HuH-7.5 (cell line): ENCODE results near the gene ZDHHC6.
"Not testable (repeated sequence)": the region's sequence is repeated elsewhere in the genome, so short reads cannot be mapped to it uniquely, and the experiment has no call there.

Experiments
- DNase-seq: peaks from one replicate; pipeline ENCODE4 v3.0.0; 2011; ENCODE audit warnings: low spot score

The ZDHHC6 gene

DNA sequence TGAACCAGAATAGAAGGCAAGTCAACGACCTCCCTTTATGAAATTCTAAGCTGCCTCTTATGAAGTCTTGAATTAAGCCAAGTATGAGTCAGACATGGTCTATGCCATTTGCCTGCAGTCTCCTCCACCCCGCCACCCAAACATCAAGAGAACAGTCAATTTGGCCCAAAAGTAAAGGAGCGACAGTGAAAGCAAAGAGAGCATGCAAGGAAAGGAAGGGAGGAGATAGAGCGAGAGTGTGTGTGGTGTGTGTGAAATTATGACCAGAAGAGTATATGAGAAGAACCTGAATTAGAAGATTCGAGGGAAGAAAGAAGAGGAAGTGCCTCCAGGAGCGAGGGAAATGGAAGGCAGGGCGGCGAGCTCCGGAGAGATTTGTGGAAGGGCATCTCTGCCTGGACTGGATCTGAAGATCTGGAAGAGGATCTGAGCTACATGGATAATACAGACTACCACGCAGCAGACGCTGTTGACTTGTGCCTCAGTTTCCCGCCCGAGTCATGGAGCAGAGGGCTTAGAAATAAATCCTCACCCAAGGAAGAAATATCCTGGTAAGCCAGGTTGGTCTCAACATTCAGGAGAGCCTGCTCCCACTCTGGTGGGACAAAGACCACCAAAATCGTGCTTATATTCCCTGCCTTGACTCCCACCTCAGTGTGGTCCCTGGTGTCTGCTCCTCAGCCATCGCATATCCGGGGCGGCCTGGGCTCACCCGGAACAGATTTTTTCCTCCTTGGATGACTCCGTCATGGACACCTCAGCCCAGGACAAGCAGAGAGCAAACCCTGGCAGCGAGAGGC, 459 bp downstream of the ZDHHC6 start:
- no peak for DNase-seq

GRCh38 chr10:112442063-112442462, 4.7 kb downstream of the ZDHHC6 start:
- no peak for DNase-seq

DNA sequence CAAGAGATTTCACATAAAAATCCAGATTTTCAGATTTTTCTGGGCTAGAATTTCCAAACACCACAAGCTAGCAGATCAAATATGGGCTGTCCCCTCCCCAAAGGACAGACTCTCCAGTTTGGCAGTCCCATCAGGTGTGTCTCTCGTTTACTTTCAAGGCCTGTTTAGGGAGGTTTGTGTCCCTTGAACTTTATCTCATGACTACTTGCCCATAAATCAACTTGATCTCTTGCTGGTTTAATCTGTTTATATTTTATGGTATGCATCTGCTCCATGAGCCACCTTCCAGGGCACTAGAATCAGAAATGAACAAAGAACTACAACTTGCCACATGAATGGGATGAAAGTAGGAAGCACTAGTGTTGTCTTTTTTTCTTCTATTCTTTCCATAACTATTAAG, 5.2 kb downstream of the ZDHHC6 start:
- DNase-seq, result no peak

DNA sequence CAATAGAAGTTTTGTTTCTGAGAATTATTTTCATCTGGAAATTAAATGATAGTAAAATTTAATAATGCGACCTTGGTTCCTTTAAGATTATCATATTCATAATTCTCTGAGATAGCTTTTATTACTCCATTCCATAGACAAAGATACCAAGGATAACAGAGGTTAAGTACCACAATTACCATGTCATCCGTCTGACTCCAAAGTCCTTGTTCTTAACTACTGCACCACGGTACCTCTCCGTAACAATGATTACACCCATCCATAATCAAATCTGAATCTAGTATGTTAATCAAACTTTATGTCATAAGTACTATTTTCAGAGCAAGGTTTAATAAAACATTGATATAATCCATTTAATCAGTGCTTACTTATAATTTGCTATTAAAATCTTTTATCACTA, 8.4 kb downstream of the ZDHHC6 start:
- no peak for DNase-seq

DNA sequence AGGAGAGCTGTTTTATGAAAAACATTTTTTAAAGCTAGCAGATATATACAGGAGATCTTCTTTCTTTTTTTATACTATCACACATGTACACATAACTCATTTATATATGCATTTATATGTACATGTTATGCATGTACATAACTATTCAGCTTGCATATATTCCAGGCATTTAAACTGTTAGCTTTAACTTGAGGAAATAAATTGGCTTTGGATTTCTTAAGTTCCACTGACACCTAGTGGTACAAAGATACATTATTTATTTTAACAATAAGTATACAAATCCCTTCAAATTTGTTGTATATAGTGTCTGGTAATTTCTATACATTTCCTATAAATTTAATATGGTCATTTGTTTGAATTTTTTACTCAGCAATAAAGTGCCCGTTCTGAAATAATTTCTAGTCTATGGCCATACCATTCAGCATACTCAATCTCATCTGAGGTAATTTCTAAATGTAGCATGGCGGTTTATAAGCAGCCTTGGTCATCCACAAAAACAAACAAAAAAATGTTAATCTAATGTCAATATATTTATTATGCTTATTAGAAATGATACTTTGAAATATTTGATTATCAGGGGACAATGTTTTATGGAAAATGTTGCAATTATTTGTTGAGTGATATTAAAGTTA, 11.6 kb downstream of the ZDHHC6 start:
- no peak for DNase-seq

GRCh38 chr10:112433136-112433535, 13.6 kb downstream of the ZDHHC6 start:
- DNase-seq, result no peak

- no peak for DNase-seq
Observed at GRCh38 chr10:112429654-112430230, 17.0 kb downstream of the ZDHHC6 start.

GRCh38 chr10:112429147-112429546, 17.6 kb downstream of the ZDHHC6 start:
- DNase-seq, result no peak

DNA sequence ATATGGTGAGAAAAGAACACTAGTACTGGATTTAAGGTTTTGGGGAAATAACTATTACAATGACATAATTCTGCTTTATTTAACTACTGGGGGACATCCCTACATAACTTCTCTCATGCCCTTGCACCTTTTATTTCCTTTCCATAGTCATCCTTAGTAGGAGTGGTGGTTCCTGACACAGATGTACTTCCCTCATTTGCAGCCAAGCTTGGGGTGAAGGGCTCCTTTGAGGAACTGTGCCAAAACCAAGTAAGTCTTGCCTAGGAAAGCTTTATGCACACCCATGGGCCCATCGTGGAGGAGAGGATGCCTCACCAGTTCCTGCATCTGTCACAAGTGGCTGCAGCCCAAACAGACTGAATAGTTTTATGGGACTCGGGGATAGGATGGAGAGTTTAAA, 20.6 kb downstream of the ZDHHC6 start:
- no peak for DNase-seq

DNA sequence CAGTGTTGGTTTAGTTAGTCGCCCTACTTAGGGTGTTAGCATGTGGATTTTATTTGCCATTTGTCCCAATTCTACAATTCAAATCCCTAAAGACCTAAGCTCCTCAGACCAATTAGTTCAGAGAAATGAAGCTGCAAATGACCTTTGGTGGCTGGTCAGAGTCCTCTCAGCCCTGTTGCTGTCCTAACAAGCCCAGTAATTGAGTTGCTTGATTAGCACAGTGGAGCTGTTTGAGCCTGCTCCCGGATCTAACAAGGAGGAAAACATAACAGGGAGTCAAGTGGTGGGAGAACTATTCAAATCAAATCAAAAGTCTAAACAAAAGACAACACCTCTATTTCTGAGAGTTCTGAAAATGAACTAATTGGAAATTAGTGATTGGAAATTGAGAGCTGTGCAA, 22.1 kb downstream of the ZDHHC6 start:
- DNase-seq, result no peak

- DNase-seq, result no peak
Observed at GRCh38 chr10:112421731-112422130, 25.0 kb downstream of the ZDHHC6 start.

DNA sequence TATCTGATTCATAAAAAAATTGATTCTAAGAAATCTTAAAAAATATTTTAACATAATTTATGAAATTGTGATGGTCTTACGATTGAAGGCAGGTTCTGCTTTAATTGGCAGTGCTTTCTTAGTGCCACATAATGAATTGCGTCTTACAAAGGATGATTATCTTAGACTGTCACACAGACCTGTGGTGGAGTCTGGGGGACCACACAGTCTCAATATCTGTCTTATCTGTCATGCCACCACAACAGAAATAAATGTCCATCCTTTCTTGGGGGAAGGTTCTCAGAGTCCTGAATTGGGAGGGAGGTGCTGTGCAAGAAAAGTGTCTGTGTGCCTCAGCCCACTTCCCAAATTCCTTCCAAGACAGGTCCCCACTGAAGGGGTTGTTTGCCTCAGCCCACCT, 34.0 kb downstream of the ZDHHC6 start:
- DNase-seq, result no peak

- DNase-seq, result no peak
Observed at GRCh38 chr10:112409755-112410154, 37.0 kb downstream of the ZDHHC6 start.

GRCh38 chr10:112409299-112409698, 37.4 kb downstream of the ZDHHC6 start:
- no peak for DNase-seq

DNA sequence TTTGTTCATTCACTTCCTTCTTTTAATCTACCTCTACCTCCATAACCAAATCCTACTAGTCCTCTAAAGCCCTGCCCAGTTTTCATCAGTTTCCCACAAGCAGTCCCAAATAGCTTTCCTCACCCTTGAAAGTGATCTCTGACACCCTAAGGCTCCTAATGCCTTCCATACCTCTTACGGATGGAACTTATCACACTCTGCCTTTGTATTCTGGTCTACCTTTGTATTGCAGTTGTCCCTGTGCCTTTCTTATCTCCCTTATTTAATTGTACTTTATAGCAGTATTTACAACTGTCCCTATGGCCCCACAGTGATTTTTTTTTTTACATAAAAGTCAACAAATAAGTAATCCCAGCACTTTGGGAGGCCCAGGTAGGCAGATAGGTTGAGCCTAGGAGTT, 39.0 kb downstream of the ZDHHC6 start:
- DNase-seq, result no peak

- not testable (repeated sequence) for DNase-seq
Observed at GRCh38 chr10:112406806-112407205, 39.9 kb downstream of the ZDHHC6 start.

GRCh38 chr10:112404617-112405016, 42.1 kb downstream of the ZDHHC6 start:
- no peak for DNase-seq

- no peak for DNase-seq
Observed at GRCh38 chr10:112402917-112403316, 43.8 kb downstream of the ZDHHC6 start.

GRCh38 chr10:112397592-112397991, 49.1 kb downstream of the ZDHHC6 start:
- DNase-seq, result no peak

- DNase-seq, result no peak
Observed at GRCh38 chr10:112395809-112396530, 50.7 kb downstream of the ZDHHC6 start.

- DNase-seq, result no peak
Observed at GRCh38 chr10:112394475-112394875, 52.2 kb downstream of the ZDHHC6 start.

DNA sequence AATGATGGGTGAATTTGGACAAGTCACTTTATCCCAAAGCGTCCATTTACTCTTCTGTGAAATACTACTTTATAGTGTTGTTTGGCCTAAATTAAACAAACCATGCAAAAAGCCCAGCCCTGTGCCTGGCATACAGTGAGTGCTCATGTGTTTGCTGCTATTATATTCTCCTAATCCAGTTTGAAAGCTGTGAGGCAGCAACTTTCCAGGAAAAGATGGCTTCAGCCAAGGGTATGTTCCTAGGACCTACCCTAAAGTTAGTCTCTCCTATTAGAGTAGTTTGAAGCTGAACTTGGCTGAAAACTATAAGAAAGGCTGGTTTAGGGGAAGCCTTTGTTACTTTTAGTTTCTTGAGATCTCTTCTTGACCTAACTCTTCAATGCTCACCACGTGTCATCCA, 52.9 kb downstream of the ZDHHC6 start:
- DNase-seq, result no peak

DNA sequence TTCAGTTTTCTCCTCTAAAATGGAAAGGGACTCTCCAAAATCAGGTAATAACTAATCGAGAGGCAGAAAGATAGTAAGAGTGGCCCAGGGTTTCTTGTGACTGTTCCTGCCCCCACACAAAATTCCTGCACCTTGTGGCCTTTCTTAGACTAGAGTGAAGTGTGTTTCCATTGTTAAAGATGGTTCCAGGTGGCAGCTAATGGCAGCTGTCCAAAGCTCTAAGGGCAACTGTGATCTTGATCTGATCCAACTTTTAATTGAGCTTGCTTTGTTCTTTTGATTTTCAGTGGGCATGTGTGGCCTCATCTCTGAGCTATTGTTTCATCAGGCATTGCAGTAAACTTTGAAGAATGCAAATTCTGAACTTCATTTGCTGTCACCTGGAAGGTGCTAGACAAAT, 53.4 kb downstream of the ZDHHC6 start:
- no peak for DNase-seq
